SK-N-SH (cell line): Measurements from ENCODE around the gene PGGHG. TPM values are rescaled to one million over a fixed set of nuclear protein-coding genes. Genes with fewer than 3 reads are reported as not detected.
"Not testable (repeated sequence)": the region's sequence is repeated elsewhere in the genome, so short reads cannot be mapped to it uniquely, and the experiment has no call there.

Source experiments
- CTCF ChIA-PET: fragments of 300-600, 350-600 bp; formaldehyde crosslinking; extraction: SDS; loops from one replicate; lab custom pipeline; 2021; lab: Yijun Ruan, JAX
- POLR2A ChIA-PET: fragments of 350-600 bp; sonication (Branson Sonifier 250); formaldehyde crosslinking; extraction: SDS; loops from one replicate; lab custom pipeline; 2020; ENCODE audit warnings: antibody characterized with exemption, inconsistent platforms; lab: Yijun Ruan, JAX
- DNase-seq: peaks from one replicate; pipeline ENCODE4 v3.0.0; 2012
- H2AFZ ChIP-seq: fragments of 200-600 bp; sonication (generic); 2 replicates; pipeline ENCODE4 v1.8.1; 2016; ENCODE audit warnings: antibody characterized with exemption, mild to moderate bottlenecking, low read depth
- H3F3A ChIP-seq: fragments of 200-600 bp; sonication (generic); replicated peaks from 2 replicates; pipeline ENCODE3; 2016; ENCODE audit warnings: antibody characterized with exemption, mild to moderate bottlenecking; ENCODE audit not compliant: insufficient read depth
- H3K27ac ChIP-seq, 2 experiments: fragments of 200-500 bp in 1 of 2; fragments of 200-600 bp in 1 of 2; sonication (Bioruptor generic) in 1 of 2; sonication (generic), shearing (Covaris generic) in 1 of 2; 2 replicates each; pipeline versions ENCODE4 v1.5.1 to v1.6.1; 2014 to 2016; ENCODE audit warnings: low read depth in 2 of 2, inconsistent platforms in 1 of 2, low read length in 1 of 2, mild to moderate bottlenecking in 1 of 2, mixed read lengths in 1 of 2
- H3K27me3 ChIP-seq: fragments of 200-600 bp; sonication (generic), shearing (Covaris generic); 2 replicates; pipeline ENCODE4 v1.6.1; 2016; ENCODE audit warnings: mixed run types; ENCODE audit not compliant: insufficient read depth
- H3K36me3 ChIP-seq, 2 experiments: fragments of 200-500 bp in 1 of 2; fragments of 200-600 bp in 1 of 2; sonication (Bioruptor generic) in 1 of 2; sonication (generic) in 1 of 2; replicated peaks in 1 of 2; 2 replicates each; pipeline versions ENCODE3 to v1.5.1; 2014 to 2016; ENCODE audit warnings: low read length in 1 of 2, mild to moderate bottlenecking in 1 of 2; ENCODE audit not compliant: insufficient read depth in 2 of 2, control insufficient read depth in 1 of 2
- H3K4me1 ChIP-seq, 2 experiments: fragments of 200-500 bp in 1 of 2; fragments of 200-600 bp in 1 of 2; sonication (Bioruptor generic) in 1 of 2; sonication (generic), shearing (Covaris generic) in 1 of 2; 2 replicates each; pipeline versions ENCODE4 v1.5.1 to v1.6.1; 2014 to 2016; ENCODE audit warnings: low read depth in 1 of 2, low read length in 1 of 2, mixed run types in 1 of 2; ENCODE audit not compliant: insufficient read depth in 2 of 2, control insufficient read depth in 1 of 2
- H3K4me2 ChIP-seq: fragments of 200-600 bp; sonication (generic), shearing (Covaris generic); 2 replicates; pipeline ENCODE4 v1.6.1; 2017; ENCODE audit warnings: mixed run types
- H3K4me3 ChIP-seq, 2 experiments: fragments of 200-500 bp in 1 of 2; fragments of 200-600 bp in 1 of 2; sonication (Bioruptor generic) in 1 of 2; sonication (generic), shearing (Covaris generic) in 1 of 2; 2 replicates each; pipeline versions ENCODE4 v1.5.1 to v1.8.1; 2014 to 2016; ENCODE audit warnings: low read depth in 2 of 2, inconsistent platforms in 1 of 2, low read length in 1 of 2, mild to moderate bottlenecking in 1 of 2, mixed read lengths in 1 of 2, moderate library complexity in 1 of 2
- H3K79me2 ChIP-seq: fragments of 200-600 bp; sonication (generic); 2 replicates; pipeline ENCODE4 v1.8.1; 2017; ENCODE audit warnings: mild to moderate bottlenecking; ENCODE audit not compliant: insufficient read depth
- H3K9ac ChIP-seq: fragments of 200-600 bp; sonication (generic); 2 replicates; pipeline ENCODE4 v1.6.1; 2017; ENCODE audit warnings: mixed run types
- H3K9me2 ChIP-seq: fragments of 200-600 bp; sonication (generic); 2 replicates; pipeline ENCODE4 v1.6.1; 2017; ENCODE audit warnings: mixed run types
- H3K9me3 ChIP-seq: fragments of 200-600 bp; sonication (generic); 2 replicates; pipeline ENCODE4 v1.6.1; 2017; ENCODE audit warnings: mixed run types, mild to moderate bottlenecking, moderate library complexity
- H4K20me1 ChIP-seq: fragments of 200-600 bp; sonication (generic); 2 replicates; pipeline ENCODE4 v1.6.1; 2017; ENCODE audit warnings: mild to moderate bottlenecking, mixed run types; ENCODE audit not compliant: insufficient read depth
- WGBS: methylation state at CpG from one replicate; pipeline ENCODE4 v1.1.6; 2017; ENCODE audit warnings: low lambda C conversion rate; 5-methylcytosine and 5-hydroxymethylcytosine counted together
- polyA plus RNA-seq, 3 experiments: library from polyadenylated mRNA; depleted of rRNA; stranded (reverse); fragments of >200 nt; gene quantifications; 2 replicates each; pipeline ENCODE4 v1.2.3, GENCODE V29; 2012

PGGHG gene
- polyA plus RNA-seq, 1 of the 3 experiments (the other 2 are of a cell fraction), result 19.9 TPM

DNA sequence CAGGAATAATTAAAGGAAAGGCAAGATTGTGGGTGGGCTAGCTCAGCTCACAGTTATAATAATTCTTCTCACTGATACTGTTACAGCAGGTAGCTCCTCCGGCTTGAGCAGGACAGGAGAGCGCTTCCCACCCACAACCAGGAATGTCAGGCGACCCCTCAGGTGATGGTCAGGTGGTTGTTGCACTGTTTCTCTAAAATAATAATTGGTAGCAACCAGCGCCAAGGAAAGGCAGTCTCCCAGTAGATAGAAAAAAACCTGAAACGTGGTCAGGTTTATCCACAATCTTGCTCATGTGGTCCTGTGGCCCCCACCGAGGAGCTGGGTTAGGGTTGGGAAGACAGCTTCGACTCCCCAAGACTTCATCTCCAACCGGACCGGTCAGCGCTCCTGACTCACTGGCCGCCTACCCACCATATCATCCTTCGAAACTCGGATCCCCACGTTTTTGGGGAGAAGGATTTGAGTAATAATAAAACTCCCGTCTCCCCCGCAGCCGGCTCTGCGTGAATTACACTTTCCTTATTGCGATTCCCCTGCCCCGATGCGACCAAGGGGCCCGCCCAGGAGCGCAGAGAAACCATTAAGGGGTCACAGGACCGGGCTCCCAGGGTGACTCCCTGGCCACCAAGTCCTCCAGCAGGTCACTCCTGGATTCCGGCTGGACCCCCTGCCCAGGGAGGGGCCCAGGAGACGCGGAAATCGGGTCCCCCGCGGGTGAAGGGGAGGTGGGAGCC is 28.9 kb downstream of the PGGHG start:
- not testable (repeated sequence) for H3K79me2 ChIP-seq, H3K27me3 ChIP-seq, H2AFZ ChIP-seq, H3K4me3 ChIP-seq, H3K4me1 ChIP-seq, H4K20me1 ChIP-seq, H3K27ac ChIP-seq, H3F3A ChIP-seq, H3K9ac ChIP-seq, H3K36me3 ChIP-seq, H3K9me3 ChIP-seq, H3K4me2 ChIP-seq, H3K9me2 ChIP-seq
- WGBS, result 72% methylated on average over 7 of the region's 30 CpGs
- CTCF ChIA-PET, result interaction anchor here (0.6 to 1.9 kb wide), 9 partner anchors 12 to 201 kb away, joined by 3 to 20 read pairs (median 4); no protein-coding TSS in a partner anchor
- POLR2A ChIA-PET, result interaction anchor here (0.8 kb wide), 1 partner anchor 38 kb away, joined by 3 read pairs; no protein-coding TSS in a partner anchor
- peak; percentile 20 for DNase-seq

DNA sequence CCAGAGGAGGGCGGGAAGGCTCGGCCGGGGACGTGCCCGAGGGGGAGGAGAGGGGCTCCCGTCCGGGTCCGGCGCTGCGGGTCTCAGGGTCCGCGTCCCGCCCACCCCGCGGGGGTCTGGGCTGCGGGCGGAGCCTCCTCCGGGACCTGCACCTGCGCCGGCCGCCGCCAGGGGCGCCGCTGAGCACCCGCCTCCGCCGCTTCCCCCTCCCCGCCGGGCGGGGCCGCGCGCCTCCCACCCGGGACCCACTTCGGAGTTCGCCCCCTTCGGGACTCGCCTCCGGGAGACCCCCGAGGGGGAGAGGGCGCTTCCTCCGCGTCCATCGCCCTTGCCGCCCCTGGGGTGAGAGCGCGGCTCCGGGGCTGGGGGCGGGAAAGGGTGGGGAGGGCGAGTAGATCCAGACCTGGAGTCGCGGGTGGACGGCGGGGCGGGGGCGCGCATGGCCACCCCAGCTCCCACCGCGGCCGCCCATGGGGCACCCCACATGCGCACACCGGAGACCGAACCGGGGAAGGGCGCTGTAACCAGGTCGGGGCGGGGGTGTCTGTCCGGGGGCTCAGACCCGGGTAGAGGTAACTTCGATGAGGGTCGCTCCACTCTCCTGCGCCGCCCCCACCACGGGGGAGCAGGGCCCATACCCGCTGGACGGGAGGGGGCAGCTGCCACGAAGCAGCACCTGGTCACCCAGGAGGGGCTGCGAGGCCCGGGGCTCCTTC is 29.6 kb downstream of the PGGHG start:
- H3K27me3 ChIP-seq, POLR2A ChIA-PET, H3K27ac ChIP-seq, DNase-seq, H2AFZ ChIP-seq, H3K9me3 ChIP-seq, H3K4me1 ChIP-seq, H3K36me3 ChIP-seq, H3F3A ChIP-seq, H3K9me2 ChIP-seq, H3K79me2 ChIP-seq, H4K20me1 ChIP-seq: not testable (repeated sequence)
- peak overlapping the region; percentile 77 for H3K4me2 ChIP-seq
- peak overlapping the region; percentile 46; the same call in 1 of the 2 replicates for H3K9ac ChIP-seq
- CTCF ChIA-PET, result interaction anchor here (1.4 to 1.9 kb wide), 3 partner anchors 13 to 28 kb away, joined by 3 to 20 read pairs (median 4); no protein-coding TSS in a partner anchor
- peak overlapping the region in 1 of 2 experiments; percentile 49; a peak in 2 of 4 replicates for H3K4me3 ChIP-seq
- no CpG with 5 or more reads among the region's 79 CpGs for WGBS

DNA sequence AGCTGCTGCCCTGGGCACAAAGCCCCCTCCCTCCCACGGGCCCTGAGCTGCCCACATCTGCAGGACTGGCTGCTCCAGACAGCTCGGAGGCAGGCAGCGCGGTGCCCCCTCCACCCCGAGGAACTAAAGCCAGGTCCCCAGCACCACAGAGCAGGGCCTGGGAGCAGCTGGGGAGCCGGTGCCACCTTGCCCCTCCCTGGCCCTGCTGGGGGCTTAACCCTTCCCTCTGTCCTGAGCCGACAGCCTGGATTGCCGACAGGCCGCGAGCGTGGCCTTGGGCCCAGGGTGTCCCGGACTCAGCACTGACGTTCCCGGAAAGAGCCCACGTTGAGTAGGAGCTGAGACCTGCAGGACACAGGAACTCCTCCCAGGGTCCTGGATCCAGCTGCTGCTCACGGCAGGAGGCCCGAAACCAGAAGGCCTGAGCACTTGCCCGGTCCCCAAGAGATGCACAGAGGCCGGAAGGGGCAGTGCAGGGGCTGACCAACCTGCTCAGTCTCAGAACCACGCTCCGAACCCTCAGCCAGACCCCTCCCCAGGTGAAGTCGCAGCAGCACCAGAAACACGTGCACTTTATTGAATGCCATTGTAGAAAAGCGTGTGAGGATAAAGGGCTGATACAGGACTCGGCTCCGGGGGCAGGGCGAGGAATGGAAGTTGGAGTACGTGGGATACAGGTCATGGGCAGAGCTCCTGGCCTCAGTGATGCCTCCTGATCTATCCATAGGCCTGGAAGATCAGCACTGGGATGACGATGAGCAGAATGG is 30.4 kb downstream of the PGGHG start:
- H2AFZ ChIP-seq, CTCF ChIA-PET, H3K27me3 ChIP-seq, H3K9me3 ChIP-seq, H3K4me1 ChIP-seq, H3K9me2 ChIP-seq, H4K20me1 ChIP-seq, H3K36me3 ChIP-seq, DNase-seq, H3K79me2 ChIP-seq, POLR2A ChIA-PET, H3F3A ChIP-seq: not testable (repeated sequence)
- peak overlapping the region; percentile 41 to 49 for H3K4me3 ChIP-seq
- H3K9ac ChIP-seq, result peak overlapping the region; percentile 46; the same call in 1 of the 2 replicates
- H3K27ac ChIP-seq, result peak overlapping the region in 1 of 2 experiments; percentile 22; a peak in 1 of 4 replicates
- peak overlapping the region; percentile 77 for H3K4me2 ChIP-seq
- 88% methylated on average over 13 of the region's 29 CpGs for WGBS

DNA sequence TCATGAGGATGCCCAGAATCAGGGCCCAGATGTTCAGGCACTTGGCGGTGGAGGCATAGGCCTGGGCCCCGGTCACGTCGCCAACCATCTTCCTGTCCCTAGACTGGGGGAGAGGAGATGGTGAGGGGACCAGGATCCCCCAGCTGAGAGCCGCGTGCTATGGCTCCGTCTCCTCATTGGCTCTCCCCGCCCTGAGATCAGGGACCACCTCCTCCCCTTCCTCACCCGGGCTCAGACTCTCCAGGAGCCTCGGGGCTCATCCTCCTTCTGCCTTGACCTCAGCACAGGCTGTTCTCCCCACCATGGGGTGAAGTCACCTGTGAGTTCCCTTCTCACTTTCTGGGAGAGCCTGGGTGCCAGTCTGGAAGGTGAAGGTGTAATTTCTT is 31.0 kb downstream of the PGGHG start:
- H3F3A ChIP-seq, H3K27me3 ChIP-seq, H2AFZ ChIP-seq, DNase-seq, H3K27ac ChIP-seq, POLR2A ChIA-PET, H3K36me3 ChIP-seq, H3K9me3 ChIP-seq, H3K79me2 ChIP-seq, H4K20me1 ChIP-seq, H3K4me1 ChIP-seq, CTCF ChIA-PET, H3K9me2 ChIP-seq: not testable (repeated sequence)
- WGBS, result no CpG with 5 or more reads among the region's 10 CpGs
- Histone ChIP-seq H3K4me3 (peak overlapping the region; percentile 41 to 47; a peak in 2 of 4 replicates), H3K9ac (peak overlapping the region; percentile 59; the same call in 1 of the 2 replicates), H3K4me2 (peak overlapping the region; percentile 95)
